ENCODE measurements around the gene SLC34A1. TPM values are rescaled to one million over a fixed set of nuclear protein-coding genes. Genes with fewer than 3 reads are reported as not detected.
A peak's percentile ranks its signal among the peaks of the same experiment; 100 is the strongest.

Gene SLC34A1
- total and polyA plus RNA-seq, 9 donors: not detected

DNA sequence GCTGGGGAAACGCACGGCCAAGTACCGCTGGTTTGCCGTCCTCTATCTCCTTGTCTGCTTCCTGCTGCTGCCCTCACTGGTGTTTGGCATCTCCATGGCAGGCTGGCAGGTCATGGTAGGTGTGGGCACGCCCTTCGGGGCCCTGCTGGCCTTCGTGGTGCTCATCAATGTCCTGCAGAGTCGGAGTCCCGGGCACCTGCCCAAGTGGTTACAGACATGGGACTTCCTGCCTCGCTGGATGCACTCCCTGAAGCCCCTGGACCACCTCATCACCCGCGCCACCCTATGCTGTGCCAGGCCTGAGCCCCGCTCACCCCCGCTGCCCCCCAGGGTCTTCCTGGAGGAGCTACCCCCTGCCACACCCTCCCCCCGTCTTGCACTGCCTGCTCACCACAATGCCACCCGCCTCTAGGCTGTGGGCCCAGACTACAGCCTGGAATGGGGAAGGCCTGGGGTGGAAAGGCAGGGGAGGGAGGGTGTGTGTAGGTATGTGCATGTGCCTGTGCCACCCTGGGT is 13.7 kb downstream of the SLC34A1 start:
- H3K4me3 ChIP-seq (ENCODE audit: low read length): no peak overlapping the region
- WGBS (ENCODE audit: insufficient coverage): 84% methylated on average over 12 of the region's 16 CpGs
- no peaks in the 10 kb centered on the region for H3K36me3 ChIP-seq (ENCODE audit: control insufficient read depth, insufficient read depth, low read length)
- peaks cover 80% of the 10 kb centered on the region for H3K27me3 ChIP-seq (ENCODE audit: control insufficient read depth, insufficient read depth, low read length)
- DNase-seq: no peak
- H3K27ac ChIP-seq (ENCODE audit: low read length): no peak overlapping the region
- H3K9me3 ChIP-seq (replicated peaks; ENCODE audit: control insufficient read depth, low read depth, low read length): no peaks in the 10 kb centered on the region
- peaks cover 17% of the 10 kb centered on the region for H3K4me1 ChIP-seq (ENCODE audit: control insufficient read depth, insufficient read depth, low read length)

DNA sequence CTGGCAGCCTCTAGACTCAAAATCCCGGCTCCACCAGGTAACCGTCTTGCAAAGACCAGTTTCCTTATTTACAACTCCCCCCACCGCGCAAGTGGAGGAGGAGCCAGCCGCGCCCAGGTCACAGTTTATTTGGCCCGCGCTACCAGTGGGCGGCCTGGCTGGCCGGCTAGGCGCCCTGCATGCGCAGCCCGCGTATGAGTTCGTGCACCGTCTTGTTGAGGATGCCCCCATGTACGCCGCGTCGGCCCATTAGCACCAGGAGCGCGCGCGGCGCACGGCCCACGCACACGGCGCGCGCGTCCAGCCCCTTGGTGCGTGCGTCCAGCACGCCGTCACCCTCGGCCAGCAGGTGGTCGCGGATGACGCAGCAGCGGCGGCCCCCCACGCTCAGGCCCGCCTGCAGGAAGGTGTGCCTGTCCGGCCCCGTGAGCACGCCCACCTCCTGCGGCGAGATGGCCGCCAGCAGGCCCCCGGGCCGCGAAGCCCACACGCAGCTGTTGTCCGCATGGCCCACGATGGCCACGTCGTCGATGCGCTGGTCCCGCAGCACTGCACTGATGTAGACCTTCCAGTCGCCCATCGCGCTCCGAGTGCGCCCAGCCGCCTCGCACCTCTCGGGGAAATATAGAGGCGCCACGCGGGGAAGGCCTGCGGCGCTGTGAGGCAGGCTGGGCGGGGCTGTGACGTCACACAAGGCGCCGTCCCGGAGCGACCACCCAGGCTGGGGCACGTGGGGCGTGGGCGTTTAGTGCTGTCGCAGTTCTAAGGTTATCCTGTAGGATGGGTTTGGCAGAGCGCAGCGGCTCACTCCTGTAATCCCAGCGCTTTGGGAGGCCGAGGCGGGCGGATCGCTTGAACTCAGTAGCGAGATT is 16.0 kb downstream of the SLC34A1 start, which contains the start of gene PFN3:
TSS of gene PFN3 (minus strand) at position 665 of the 872 bp plus-strand sequence. CDS start at position 580, 85 bp downstream.
- WGBS (ENCODE audit: insufficient coverage): 3% methylated on average over 84 of the region's 92 CpGs
- H3K27me3 ChIP-seq (ENCODE audit: control insufficient read depth, insufficient read depth, low read length): peaks cover 97% of the 10 kb centered on the region

DNA sequence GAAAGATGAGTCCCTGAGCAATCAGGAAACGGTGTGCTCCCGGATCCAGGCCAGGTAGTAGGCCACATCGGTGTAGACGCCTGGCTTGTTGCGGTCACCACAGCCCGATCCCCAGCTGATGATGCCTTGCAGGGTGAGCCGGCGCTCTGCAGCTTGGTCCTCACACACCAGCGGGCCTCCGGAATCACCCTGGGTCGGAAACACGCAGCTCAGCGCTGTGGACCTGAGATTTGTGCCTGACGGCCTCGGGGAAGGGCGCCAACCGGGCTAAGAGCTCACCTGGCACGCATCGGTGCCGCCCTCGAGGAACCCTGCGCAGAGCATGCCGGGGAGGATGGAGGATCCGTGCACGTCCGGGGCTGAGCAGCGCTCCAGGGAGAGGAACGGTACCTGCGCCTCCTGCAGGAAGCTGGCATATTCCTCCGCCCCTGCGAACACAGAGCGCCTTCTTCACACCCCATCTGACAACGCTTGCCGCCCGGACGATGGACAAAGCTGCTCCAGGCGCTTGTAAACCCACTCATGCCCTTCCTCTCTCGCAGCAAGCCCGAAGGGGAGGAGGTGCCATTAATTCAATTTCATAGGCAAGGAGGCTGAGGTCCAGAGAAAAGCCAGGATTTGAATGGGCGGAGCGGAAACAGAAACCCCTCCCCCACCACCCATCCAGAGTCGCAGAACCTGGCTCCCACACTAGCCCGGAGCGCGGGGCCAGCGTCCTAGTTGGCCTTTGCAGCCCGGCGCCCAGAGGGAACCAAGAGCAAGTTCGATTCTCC is 18.2 kb downstream of the SLC34A1 start:
- peak; percentile 37 for DNase-seq
- H3K9me3 ChIP-seq (replicated peaks; ENCODE audit: control insufficient read depth, low read depth, low read length): no peaks in the 10 kb centered on the region
- no peak overlapping the region for H3K27ac ChIP-seq (ENCODE audit: low read length)
- peaks cover 40% of the 10 kb centered on the region for H3K4me1 ChIP-seq (ENCODE audit: control insufficient read depth, insufficient read depth, low read length)
- no peak overlapping the region for H3K4me3 ChIP-seq (ENCODE audit: low read length)
- H3K27me3 ChIP-seq (ENCODE audit: control insufficient read depth, insufficient read depth, low read length): peaks cover 86% of the 10 kb centered on the region
- no peaks in the 10 kb centered on the region for H3K36me3 ChIP-seq (ENCODE audit: control insufficient read depth, insufficient read depth, low read length)
- WGBS (ENCODE audit: insufficient coverage): 5% methylated on average over 38 of the region's 49 CpGs

More for the DNA sequence above, 16.0 kb downstream of the SLC34A1 start, which contains the start of gene PFN3:
- Histone ChIP-seq H3K27ac (ENCODE audit: low read length) (no peak within 1 kb of the TSS), H3K4me3 (ENCODE audit: low read length) (no peak within 1 kb of the TSS), H3K36me3 (ENCODE audit: control insufficient read depth, insufficient read depth, low read length) (no peaks in the 10 kb centered on the region), H3K4me1 (ENCODE audit: control insufficient read depth, insufficient read depth, low read length) (peaks cover 40% of the 10 kb centered on the region), H3K9me3 (replicated peaks; ENCODE audit: control insufficient read depth, low read depth, low read length) (no peaks in the 10 kb centered on the region)
- DNase-seq: peak; percentile 52

GRCh38 chr5:177403102-177403791 is 19.0 kb downstream of the SLC34A1 start:
- H3K27me3 ChIP-seq (ENCODE audit: control insufficient read depth, insufficient read depth, low read length): peaks cover 81% of the 10 kb centered on the region
- peaks cover 40% of the 10 kb centered on the region for H3K4me1 ChIP-seq (ENCODE audit: control insufficient read depth, insufficient read depth, low read length)
- no peaks in the 10 kb centered on the region for H3K9me3 ChIP-seq (replicated peaks; ENCODE audit: control insufficient read depth, low read depth, low read length)
- H3K27ac ChIP-seq (ENCODE audit: low read length): no peak overlapping the region
- WGBS (ENCODE audit: insufficient coverage): 2% methylated on average over 56 of the region's 61 CpGs
- peak overlapping the region; percentile 50 for H3K4me3 ChIP-seq (ENCODE audit: low read length)
- H3K36me3 ChIP-seq (ENCODE audit: control insufficient read depth, insufficient read depth, low read length): no peaks in the 10 kb centered on the region
- DNase-seq: no peak

GRCh38 chr5:177403792-177404640 is 19.8 kb downstream of the SLC34A1 start:
- no peaks in the 10 kb centered on the region for H3K9me3 ChIP-seq (replicated peaks; ENCODE audit: control insufficient read depth, low read depth, low read length)
- no peaks in the 10 kb centered on the region for H3K36me3 ChIP-seq (ENCODE audit: control insufficient read depth, insufficient read depth, low read length)
- peak overlapping the region; percentile 50 for H3K4me3 ChIP-seq (ENCODE audit: low read length)
- peaks cover 40% of the 10 kb centered on the region for H3K4me1 ChIP-seq (ENCODE audit: control insufficient read depth, insufficient read depth, low read length)
- WGBS (ENCODE audit: insufficient coverage): under 1% methylated on average over 72 of the region's 93 CpGs
- no peak overlapping the region for H3K27ac ChIP-seq (ENCODE audit: low read length)
- DNase-seq: peak; percentile 89
- H3K27me3 ChIP-seq (ENCODE audit: control insufficient read depth, insufficient read depth, low read length): peaks cover 74% of the 10 kb centered on the region

- Histone ChIP-seq H3K9me3 (replicated peaks; ENCODE audit: control insufficient read depth, low read depth, low read length) (no peaks in the 10 kb centered on the region), H3K36me3 (ENCODE audit: control insufficient read depth, insufficient read depth, low read length) (no peaks in the 10 kb centered on the region), H3K4me3 (ENCODE audit: low read length) (peak overlapping the region; percentile 50), H3K4me1 (ENCODE audit: control insufficient read depth, insufficient read depth, low read length) (peaks cover 40% of the 10 kb centered on the region), H3K27ac (ENCODE audit: low read length) (no peak overlapping the region), H3K27me3 (ENCODE audit: control insufficient read depth, insufficient read depth, low read length) (peaks cover 70% of the 10 kb centered on the region)
- no peak for DNase-seq
- WGBS (ENCODE audit: insufficient coverage): 23% methylated on average over 14 of the region's 16 CpGs
Observed at GRCh38 chr5:177404641-177405179, 20.5 kb downstream of the SLC34A1 start.

GRCh38 chr5:177405312-177405711 is 21.1 kb downstream of the SLC34A1 start:
- Histone ChIP-seq H3K27me3 (ENCODE audit: control insufficient read depth, insufficient read depth, low read length) (peaks cover 64% of the 10 kb centered on the region), H3K4me3 (ENCODE audit: low read length) (no peak overlapping the region), H3K27ac (ENCODE audit: low read length) (no peak overlapping the region), H3K36me3 (ENCODE audit: control insufficient read depth, insufficient read depth, low read length) (no peaks in the 10 kb centered on the region), H3K4me1 (ENCODE audit: control insufficient read depth, insufficient read depth, low read length) (peaks cover 36% of the 10 kb centered on the region), H3K9me3 (replicated peaks; ENCODE audit: control insufficient read depth, low read depth, low read length) (no peaks in the 10 kb centered on the region)
- no peak for DNase-seq
- WGBS (ENCODE audit: insufficient coverage): 100% methylated on average over 1 of the region's 2 CpGs

- Histone ChIP-seq H3K36me3 (ENCODE audit: control insufficient read depth, insufficient read depth, low read length) (no peaks in the 10 kb centered on the region), H3K4me1 (ENCODE audit: control insufficient read depth, insufficient read depth, low read length) (peaks cover 32% of the 10 kb centered on the region), H3K27ac (ENCODE audit: low read length) (no peak overlapping the region), H3K4me3 (ENCODE audit: low read length) (no peak overlapping the region), H3K9me3 (replicated peaks; ENCODE audit: control insufficient read depth, low read depth, low read length) (no peaks in the 10 kb centered on the region), H3K27me3 (ENCODE audit: control insufficient read depth, insufficient read depth, low read length) (peaks cover 59% of the 10 kb centered on the region)
- 86% methylated on average over 5 of the region's 5 CpGs for WGBS (ENCODE audit: insufficient coverage)
- DNase-seq: no peak
Observed at GRCh38 chr5:177405805-177406204, 21.6 kb downstream of the SLC34A1 start.
